Measurements from ENCODE around the gene POU2AF3.
"Not testable (repeated sequence)": the region's sequence is repeated elsewhere in the genome, so short reads cannot be mapped to it uniquely, and the experiment has no call there.

Gene POU2AF3

GRCh38 chr11:111259896-111260295 lies 38.5 kb upstream of the POU2AF3 start:
- no peak overlapping the region for H3K4me3 ChIP-seq (ENCODE audit: low read depth, low read length)
- DNase-seq (ENCODE audit: low read depth) = no peak
- no peak for TF ChIP-seq MYC (IDR thresholded peaks at IDR 0.05; ENCODE audit: low read depth, low read length)
- no peak for TF ChIP-seq MAX (IDR thresholded peaks at IDR 0.05; ENCODE audit: low read depth, low read length)
- TF ChIP-seq CTCF (IDR thresholded peaks at IDR 0.05; ENCODE audit: low read depth, low read length) = no peak
- no peak for TF ChIP-seq POLR2A (IDR thresholded peaks at IDR 0.05; ENCODE audit: extremely low read depth, insufficient read length)

GRCh38 chr11:111260811-111261210 lies 37.5 kb upstream of the POU2AF3 start:
- DNase-seq (ENCODE audit: low read depth) = no peak
- no peak overlapping the region for H3K4me3 ChIP-seq (ENCODE audit: low read depth, low read length)
- TF ChIP-seq MAX (IDR thresholded peaks at IDR 0.05; ENCODE audit: low read depth, low read length) = no peak
- no peak for TF ChIP-seq POLR2A (IDR thresholded peaks at IDR 0.05; ENCODE audit: extremely low read depth, insufficient read length)
- no peak for TF ChIP-seq MYC (IDR thresholded peaks at IDR 0.05; ENCODE audit: low read depth, low read length)
- no peak for TF ChIP-seq CTCF (IDR thresholded peaks at IDR 0.05; ENCODE audit: low read depth, low read length)

- no peak for DNase-seq (ENCODE audit: low read depth)
- no peak overlapping the region for H3K4me3 ChIP-seq (ENCODE audit: low read depth, low read length)
Observed at GRCh38 chr11:111264646-111265045, 33.7 kb upstream of the POU2AF3 start.

GRCh38 chr11:111265421-111265820 lies 32.9 kb upstream of the POU2AF3 start:
- H3K4me3 ChIP-seq (ENCODE audit: low read depth, low read length) = no peak overlapping the region
- no peak for DNase-seq (ENCODE audit: low read depth)
- no peak for TF ChIP-seq POLR2A (IDR thresholded peaks at IDR 0.05; ENCODE audit: extremely low read depth, insufficient read length)
- TF ChIP-seq MYC (IDR thresholded peaks at IDR 0.05; ENCODE audit: low read depth, low read length) = no peak
- no peak for TF ChIP-seq MAX (IDR thresholded peaks at IDR 0.05; ENCODE audit: low read depth, low read length)
- no peak for TF ChIP-seq CTCF (IDR thresholded peaks at IDR 0.05; ENCODE audit: low read depth, low read length)

More at GRCh38 chr11:111264646-111265045, 33.7 kb upstream of the POU2AF3 start:
- TF ChIP-seq CTCF (IDR thresholded peaks at IDR 0.05; ENCODE audit: low read depth, low read length) = no peak

GRCh38 chr11:111268303-111268702 lies 30.0 kb upstream of the POU2AF3 start:
- not testable (repeated sequence) for H3K4me3 ChIP-seq (ENCODE audit: low read depth, low read length); DNase-seq (ENCODE audit: low read depth)

GRCh38 chr11:111269146-111269868 lies 29.0 kb upstream of the POU2AF3 start:
- TF ChIP-seq MAX (IDR thresholded peaks at IDR 0.05; ENCODE audit: low read depth, low read length) = no peak
- no peak for TF ChIP-seq POLR2A (IDR thresholded peaks at IDR 0.05; ENCODE audit: extremely low read depth, insufficient read length)
- no peak for TF ChIP-seq CTCF (IDR thresholded peaks at IDR 0.05; ENCODE audit: low read depth, low read length)
- TF ChIP-seq MYC (IDR thresholded peaks at IDR 0.05; ENCODE audit: low read depth, low read length) = no peak
- H3K4me3 ChIP-seq (ENCODE audit: low read depth, low read length) = no peak overlapping the region
- DNase-seq (ENCODE audit: low read depth) = no peak

All from NB4 (cell line).